Trophoblast cell (in vitro differentiated cells and primary cell): ENCODE results near the gene SLC17A3.

Experiments
- DNase-seq, 2 donors: peaks; one replicate each; pipeline ENCODE4 v3.0.0-alpha.2; 2016
- H2AFZ ChIP-seq: 2 replicates; pipeline ENCODE4 v1.6.1; 2013; ENCODE audit warnings: low read length, moderate library complexity, mild to moderate bottlenecking; ENCODE audit not compliant: insufficient read depth, poor library complexity
- H2AK5ac ChIP-seq: 2 replicates; pipeline ENCODE4 v1.6.1; 2013; ENCODE audit warnings: mild to moderate bottlenecking, low read length
- H2BK120ac ChIP-seq: 2 replicates; pipeline ENCODE4 v1.6.1; 2013; ENCODE audit warnings: low read length, mild to moderate bottlenecking, moderate library complexity; ENCODE audit not compliant: insufficient read depth, poor library complexity
- H2BK12ac ChIP-seq: 2 replicates; pipeline ENCODE4 v1.6.1; 2013; ENCODE audit warnings: mild to moderate bottlenecking, low read length, moderate library complexity
- H2BK5ac ChIP-seq: 2 replicates; pipeline ENCODE4 v1.6.1; 2013; ENCODE audit warnings: low read length, low read depth, moderate library complexity, mild to moderate bottlenecking; ENCODE audit not compliant: poor library complexity
- H3K14ac ChIP-seq: 2 replicates; pipeline ENCODE4 v1.6.1; 2013; ENCODE audit warnings: mild to moderate bottlenecking, low read length
- H3K18ac ChIP-seq: 2 replicates; pipeline ENCODE4 v1.6.1; 2013; ENCODE audit warnings: mild to moderate bottlenecking, low read length
- H3K23ac ChIP-seq: 2 replicates; pipeline ENCODE4 v1.6.1; 2013; ENCODE audit warnings: low read length
- H3K27ac ChIP-seq: 2 replicates; pipeline ENCODE4 v1.5.1; 2013; ENCODE audit warnings: low read depth, mild to moderate bottlenecking, inconsistent platforms, low read length, moderate library complexity
- H3K27me3 ChIP-seq: 2 replicates; pipeline ENCODE4 v1.6.1; 2013; ENCODE audit warnings: inconsistent platforms, mild to moderate bottlenecking, low read length, moderate library complexity; ENCODE audit not compliant: insufficient read depth
- H3K36me3 ChIP-seq, 2 experiments: 1 replicate in 1 of 2; 2 replicates in 1 of 2; pipeline ENCODE4 v1.6.1; 2013; ENCODE audit warnings: low read length in 2 of 2, mild to moderate bottlenecking in 2 of 2, moderate library complexity in 1 of 2; ENCODE audit not compliant: insufficient read depth in 2 of 2, control insufficient read depth in 1 of 2
- H3K4ac ChIP-seq: 2 replicates; pipeline ENCODE4 v1.6.1; 2013; ENCODE audit warnings: low read depth, mild to moderate bottlenecking, low read length, moderate library complexity
- H3K4me1 ChIP-seq, 2 experiments: 1 replicate in 1 of 2; 2 replicates in 1 of 2; pipeline ENCODE4 v1.6.1; 2013; ENCODE audit warnings: low read length in 2 of 2, mild to moderate bottlenecking in 2 of 2, moderate library complexity in 1 of 2; ENCODE audit not compliant: insufficient read depth in 2 of 2, control insufficient read depth in 1 of 2
- H3K4me2 ChIP-seq: 2 replicates; pipeline ENCODE4 v1.6.1; 2013; ENCODE audit warnings: inconsistent platforms, mild to moderate bottlenecking, low read length, moderate library complexity
- H3K4me3 ChIP-seq: 2 replicates; pipeline ENCODE4 v1.5.1; 2013; ENCODE audit warnings: mild to moderate bottlenecking, low read depth, low read length, inconsistent platforms
- H3K79me1 ChIP-seq: one replicate; pipeline ENCODE4 v1.6.1; 2013; ENCODE audit warnings: low read length
- H3K79me2 ChIP-seq: 2 replicates; pipeline ENCODE4 v1.6.1; 2013; ENCODE audit warnings: low read length, mild to moderate bottlenecking; ENCODE audit not compliant: control insufficient read depth, insufficient read depth, poor library complexity
- H3K9ac ChIP-seq: 2 replicates; pipeline ENCODE4 v1.6.1; 2013; ENCODE audit warnings: mild to moderate bottlenecking, low read length
- H3K9me3 ChIP-seq: 2 replicates; pipeline ENCODE4 v1.6.1; 2013; ENCODE audit warnings: low read depth, mild to moderate bottlenecking, control low read depth, inconsistent platforms, low read length; ENCODE audit not compliant: insufficient read depth
- H4K12ac ChIP-seq: 2 replicates; pipeline ENCODE4 v1.6.1; 2013; ENCODE audit warnings: low read depth, mild to moderate bottlenecking, low read length, moderate library complexity
- H4K8ac ChIP-seq: 2 replicates; pipeline ENCODE4 v1.6.1; 2013; ENCODE audit warnings: low read depth, mild to moderate bottlenecking, low read length, moderate library complexity
- H4K91ac ChIP-seq: one replicate; pipeline ENCODE4 v1.6.1; 2013; ENCODE audit warnings: low read depth, mild to moderate bottlenecking, low read length, moderate library complexity
- WGBS: extraction: QIAGEN DNeasy Blood & Tissue Kit; methylation state at CpG from one replicate; pipeline ENCODE4 v1.1.7; 2013; ENCODE audit warnings: missing lambda C conversion rate; ENCODE audit not compliant: insufficient read length, insufficient coverage; ENCODE audit errors: extremely low coverage; 5-methylcytosine and 5-hydroxymethylcytosine counted together

Gene SLC17A3

GRCh38 chr6:25801436-25801835, 72.6 kb downstream of the SLC17A3 start:
- H4K12ac ChIP-seq: no peak overlapping the region
- no peak overlapping the region for H2BK5ac ChIP-seq
- H3K79me1 ChIP-seq: no peaks in the 10 kb centered on the region
- H3K79me2 ChIP-seq: no peaks in the 10 kb centered on the region
- H3K4me1 ChIP-seq: no peaks in the 10 kb centered on the region
- H3K18ac ChIP-seq: no peak overlapping the region
- no peak overlapping the region for H3K4me3 ChIP-seq
- no CpG with 5 or more reads among the region's 4 CpGs for WGBS
- H3K23ac ChIP-seq: no peak overlapping the region
- no peak overlapping the region for H3K9ac ChIP-seq
- no peak overlapping the region for H2AFZ ChIP-seq
- H3K4me2 ChIP-seq: no peak overlapping the region
- no peak overlapping the region for H3K27ac ChIP-seq
- no peak overlapping the region for H4K91ac ChIP-seq
- no peak overlapping the region for H3K14ac ChIP-seq
- DNase-seq: no peak
- no peaks in the 10 kb centered on the region for H3K27me3 ChIP-seq
- no peaks in the 10 kb centered on the region for H3K9me3 ChIP-seq
- H2AK5ac ChIP-seq: no peak overlapping the region
- H4K8ac ChIP-seq: no peak overlapping the region
- H2BK12ac ChIP-seq: no peak overlapping the region
- H3K4ac ChIP-seq: no peak overlapping the region
- H3K36me3 ChIP-seq: no peaks in the 10 kb centered on the region
- no peak overlapping the region for H2BK120ac ChIP-seq
